ENCODE results near the gene SMARCC1. TPM values are rescaled to one million over a fixed set of nuclear protein-coding genes. Genes with fewer than 3 reads are reported as not detected.

SMARCC1 gene
- total and polyA plus RNA-seq, 2 experiments from 2014 or later = 35.5 to 38.2 TPM

DNA sequence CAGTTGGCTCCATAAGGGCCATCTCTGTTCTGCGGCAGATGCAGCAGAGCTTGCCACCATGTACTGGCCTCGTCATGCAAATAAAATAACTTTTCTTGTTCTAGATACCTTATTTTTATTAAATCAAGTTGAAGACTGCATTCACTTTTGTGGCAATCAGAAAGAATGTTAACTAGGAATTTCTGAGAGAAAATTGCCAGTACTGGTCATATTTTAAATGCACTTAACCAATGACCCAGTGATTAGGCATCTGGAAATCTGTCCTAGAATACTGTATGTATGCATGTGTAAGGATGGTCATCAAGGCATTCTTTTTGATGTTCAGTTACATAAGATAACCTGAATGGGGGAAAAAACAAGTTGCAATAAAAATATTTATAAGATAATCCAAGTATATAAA lies 168.8 kb downstream of the SMARCC1 start:
- no peaks in the 10 kb centered on the region for H3K9me2 ChIP-seq (replicated peaks; ENCODE audit: insufficient read depth)
- H3K4me2 ChIP-seq = no peak overlapping the region
- no peaks in the 10 kb centered on the region for H3K27me3 ChIP-seq
- H3K4me3 ChIP-seq = no peak overlapping the region
- H2AFZ ChIP-seq = no peak overlapping the region
- H3K9me3 ChIP-seq (ENCODE audit: low read depth) = no peaks in the 10 kb centered on the region
- H3K27ac ChIP-seq = no peak overlapping the region
- WGBS (ENCODE audit: low lambda C conversion rate, missing lambda C conversion rate) = 96% methylated on average over 2 of the region's 2 CpGs
- H3K36me3 ChIP-seq (replicated peaks; ENCODE audit: insufficient read depth, low read depth) = no peaks in the 10 kb centered on the region
- no peak for DNase-seq (ENCODE audit: low spot score)
- no peaks in the 10 kb centered on the region for H3K79me2 ChIP-seq
- no peaks in the 10 kb centered on the region for H4K20me1 ChIP-seq (ENCODE audit: insufficient read depth, poor library complexity, severe bottlenecking)
- no peak for TF ChIP-seq EZH2 (IDR thresholded peaks at IDR 0.05; ENCODE audit: borderline replicate concordance)
- TF ChIP-seq EZH2phosphoT487 (IDR thresholded peaks at IDR 0.05; ENCODE audit: low read depth, severe bottlenecking, unreplicated experiment) = no peak
- TF ChIP-seq, protein P1, sequence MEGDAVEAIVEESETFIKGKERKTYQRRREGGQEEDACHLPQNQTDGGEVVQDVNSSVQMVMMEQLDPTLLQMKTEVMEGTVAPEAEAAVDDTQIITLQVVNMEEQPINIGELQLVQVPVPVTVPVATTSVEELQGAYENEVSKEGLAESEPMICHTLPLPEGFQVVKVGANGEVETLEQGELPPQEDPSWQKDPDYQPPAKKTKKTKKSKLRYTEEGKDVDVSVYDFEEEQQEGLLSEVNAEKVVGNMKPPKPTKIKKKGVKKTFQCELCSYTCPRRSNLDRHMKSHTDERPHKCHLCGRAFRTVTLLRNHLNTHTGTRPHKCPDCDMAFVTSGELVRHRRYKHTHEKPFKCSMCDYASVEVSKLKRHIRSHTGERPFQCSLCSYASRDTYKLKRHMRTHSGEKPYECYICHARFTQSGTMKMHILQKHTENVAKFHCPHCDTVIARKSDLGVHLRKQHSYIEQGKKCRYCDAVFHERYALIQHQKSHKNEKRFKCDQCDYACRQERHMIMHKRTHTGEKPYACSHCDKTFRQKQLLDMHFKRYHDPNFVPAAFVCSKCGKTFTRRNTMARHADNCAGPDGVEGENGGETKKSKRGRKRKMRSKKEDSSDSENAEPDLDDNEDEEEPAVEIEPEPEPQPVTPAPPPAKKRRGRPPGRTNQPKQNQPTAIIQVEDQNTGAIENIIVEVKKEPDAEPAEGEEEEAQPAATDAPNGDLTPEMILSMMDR (IDR thresholded peaks at IDR 0.05; ENCODE audit: poor library complexity) = no peak
- H3K4me1 ChIP-seq (ENCODE audit: insufficient read depth) = no peaks in the 10 kb centered on the region

DNA sequence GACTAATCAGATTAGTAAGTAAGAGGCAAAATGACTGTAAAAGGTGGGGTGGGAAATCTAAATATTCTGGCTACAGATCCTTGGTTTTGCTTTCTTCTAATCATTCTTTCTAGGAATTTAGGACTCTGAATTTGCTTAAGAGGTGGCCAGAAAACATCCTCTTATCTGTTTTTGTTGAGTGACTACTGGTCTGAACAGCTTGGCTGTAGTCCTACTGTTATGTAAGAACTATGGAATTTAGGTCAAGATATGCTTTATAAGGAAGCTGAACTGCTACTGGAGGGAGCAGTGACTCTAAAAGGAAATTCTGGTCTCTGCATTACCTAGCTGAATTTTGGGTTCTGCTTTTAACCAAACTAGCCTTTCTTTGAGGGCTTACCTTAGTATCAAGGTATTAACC lies 169.5 kb downstream of the SMARCC1 start:
- no peaks in the 10 kb centered on the region for H3K36me3 ChIP-seq (replicated peaks; ENCODE audit: insufficient read depth, low read depth)
- DNase-seq (ENCODE audit: low spot score) = no peak
- no peak overlapping the region for H3K4me2 ChIP-seq
- TF ChIP-seq, protein P1 (IDR thresholded peaks at IDR 0.05; ENCODE audit: poor library complexity) = no peak
- no peak for TF ChIP-seq EZH2phosphoT487 (IDR thresholded peaks at IDR 0.05; ENCODE audit: low read depth, severe bottlenecking, unreplicated experiment)
- no peak for TF ChIP-seq EZH2 (IDR thresholded peaks at IDR 0.05; ENCODE audit: borderline replicate concordance)
- H3K27ac ChIP-seq = no peak overlapping the region
- no peaks in the 10 kb centered on the region for H3K27me3 ChIP-seq
- no peaks in the 10 kb centered on the region for H3K4me1 ChIP-seq (ENCODE audit: insufficient read depth)
- H3K9me2 ChIP-seq (replicated peaks; ENCODE audit: insufficient read depth) = no peaks in the 10 kb centered on the region
- H3K79me2 ChIP-seq = no peaks in the 10 kb centered on the region
- H2AFZ ChIP-seq = no peak overlapping the region
- H4K20me1 ChIP-seq (ENCODE audit: insufficient read depth, poor library complexity, severe bottlenecking) = no peaks in the 10 kb centered on the region
- no peak overlapping the region for H3K4me3 ChIP-seq
- H3K9me3 ChIP-seq (ENCODE audit: low read depth) = no peaks in the 10 kb centered on the region

DNA sequence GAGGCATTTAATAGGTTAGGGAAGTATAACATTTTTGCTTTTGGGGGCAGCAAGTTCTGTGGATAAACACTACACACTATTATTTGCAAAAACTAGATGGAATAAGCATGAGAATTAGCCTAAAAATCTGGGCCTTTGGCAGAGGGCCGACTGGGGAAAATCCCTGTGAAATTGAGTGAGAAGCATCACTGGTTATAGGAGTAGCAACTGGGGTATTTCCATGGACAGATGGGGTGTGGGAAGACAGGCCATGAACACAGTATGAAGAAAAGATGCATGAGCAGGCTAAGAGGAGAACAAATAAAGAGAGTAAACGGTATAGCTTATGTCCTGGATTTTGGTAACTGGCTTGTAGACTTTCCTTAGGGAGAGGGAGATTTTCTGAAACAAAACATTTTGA lies 170.1 kb downstream of the SMARCC1 start:
- H3K27me3 ChIP-seq = no peaks in the 10 kb centered on the region
- DNase-seq (ENCODE audit: low spot score) = no peak
- H3K9me3 ChIP-seq (ENCODE audit: low read depth) = no peaks in the 10 kb centered on the region
- TF ChIP-seq EZH2phosphoT487 (IDR thresholded peaks at IDR 0.05; ENCODE audit: low read depth, severe bottlenecking, unreplicated experiment) (no peak), EZH2 (IDR thresholded peaks at IDR 0.05; ENCODE audit: borderline replicate concordance) (no peak)
- TF ChIP-seq, protein P1 (IDR thresholded peaks at IDR 0.05; ENCODE audit: poor library complexity) = no peak
- H3K27ac ChIP-seq = no peak overlapping the region
- no peaks in the 10 kb centered on the region for H3K4me1 ChIP-seq (ENCODE audit: insufficient read depth)
- H2AFZ ChIP-seq = no peak overlapping the region
- WGBS (ENCODE audit: low lambda C conversion rate, missing lambda C conversion rate) = 97% methylated on average over 2 of the region's 2 CpGs
- H4K20me1 ChIP-seq (ENCODE audit: insufficient read depth, poor library complexity, severe bottlenecking) = no peaks in the 10 kb centered on the region
- H3K4me3 ChIP-seq = no peak overlapping the region
- H3K79me2 ChIP-seq = no peaks in the 10 kb centered on the region
- H3K9me2 ChIP-seq (replicated peaks; ENCODE audit: insufficient read depth) = no peaks in the 10 kb centered on the region
- H3K4me2 ChIP-seq = no peak overlapping the region
- H3K36me3 ChIP-seq (replicated peaks; ENCODE audit: insufficient read depth, low read depth) = no peaks in the 10 kb centered on the region

DNA sequence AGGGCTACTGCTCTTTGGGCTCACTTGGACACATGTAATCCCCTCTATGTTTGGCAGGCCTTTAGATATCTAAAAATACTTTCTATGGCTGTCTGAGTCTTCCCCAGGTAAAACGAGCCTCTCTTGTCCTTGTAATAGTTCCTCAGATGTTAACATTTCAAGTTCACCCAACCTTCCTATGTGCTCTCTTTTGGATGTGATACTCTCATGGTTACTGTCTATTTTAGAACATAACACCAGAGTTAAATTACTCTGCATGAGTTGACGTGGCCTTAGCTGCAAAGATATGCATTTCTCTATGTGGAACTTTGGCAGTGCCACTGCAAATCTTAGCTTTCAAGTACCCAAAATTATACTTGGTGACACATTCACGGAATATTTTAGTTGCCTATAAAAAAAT lies 171.1 kb downstream of the SMARCC1 start:
- H3K79me2 ChIP-seq = peaks cover 3% of the 10 kb centered on the region
- H3K36me3 ChIP-seq (replicated peaks; ENCODE audit: insufficient read depth, low read depth) = no peaks in the 10 kb centered on the region
- no peak overlapping the region for H3K4me2 ChIP-seq
- no peaks in the 10 kb centered on the region for H3K4me1 ChIP-seq (ENCODE audit: insufficient read depth)
- no peaks in the 10 kb centered on the region for H4K20me1 ChIP-seq (ENCODE audit: insufficient read depth, poor library complexity, severe bottlenecking)
- WGBS (ENCODE audit: low lambda C conversion rate, missing lambda C conversion rate) = 95% methylated on average over 3 of the region's 3 CpGs
- H3K9me2 ChIP-seq (replicated peaks; ENCODE audit: insufficient read depth) = no peaks in the 10 kb centered on the region
- H3K9me3 ChIP-seq (ENCODE audit: low read depth) = no peaks in the 10 kb centered on the region
- TF ChIP-seq, protein P1 (IDR thresholded peaks at IDR 0.05; ENCODE audit: poor library complexity) = no peak
- TF ChIP-seq EZH2 (IDR thresholded peaks at IDR 0.05; ENCODE audit: borderline replicate concordance) = no peak
- no peak for TF ChIP-seq EZH2phosphoT487 (IDR thresholded peaks at IDR 0.05; ENCODE audit: low read depth, severe bottlenecking, unreplicated experiment)
- H3K27ac ChIP-seq = no peak overlapping the region
- no peak overlapping the region for H2AFZ ChIP-seq
- no peaks in the 10 kb centered on the region for H3K27me3 ChIP-seq
- H3K4me3 ChIP-seq = no peak overlapping the region
- DNase-seq (ENCODE audit: low spot score) = no peak
